ENCODE measurements around the gene CRTC2. TPM values are rescaled to one million over a fixed set of nuclear protein-coding genes. Genes with fewer than 3 reads are reported as not detected.

CRTC2 gene
- total RNA-seq, 1 donor from 2014 or later: 47.3 TPM

DNA sequence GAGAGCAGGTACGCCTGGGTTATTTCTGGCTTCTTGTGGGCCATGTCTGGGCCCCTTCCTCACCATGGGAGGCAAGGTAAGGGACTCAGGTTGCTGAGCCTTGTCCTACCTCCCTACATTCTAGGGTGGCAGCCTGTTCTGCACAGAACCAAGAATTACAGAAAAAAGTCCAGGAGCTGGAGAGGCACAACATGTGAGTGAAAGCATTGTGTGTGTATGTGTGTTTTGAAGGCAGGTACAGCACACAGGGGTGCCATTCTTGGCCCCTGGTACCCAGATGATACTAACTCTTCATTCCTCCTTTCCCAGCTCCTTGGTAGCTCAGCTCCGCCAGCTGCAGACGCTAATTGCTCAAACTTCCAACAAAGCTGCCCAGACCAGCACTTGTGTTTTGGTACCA is 14.7 kb upstream of the CRTC2 start:
- no peak for DNase-seq
- no peak for TF ChIP-seq CTCF (IDR thresholded peaks at IDR 0.05; ENCODE audit: partially characterized antibody, unreplicated experiment)
- peaks cover 5% of the 10 kb centered on the region for H3K4me1 Mint-ChIP-seq (ENCODE audit: low read depth, unreplicated experiment)
- H3K9me3 Mint-ChIP-seq (ENCODE audit: unreplicated experiment): no peaks in the 10 kb centered on the region
- H3K27me3 Mint-ChIP-seq (ENCODE audit: unreplicated experiment): peaks cover 4% of the 10 kb centered on the region
- H3K27ac Mint-ChIP-seq (ENCODE audit: unreplicated experiment): no peak overlapping the region
- no peaks in the 10 kb centered on the region for H3K36me3 Mint-ChIP-seq (ENCODE audit: unreplicated experiment)
- no peak overlapping the region for H3K4me3 Mint-ChIP-seq (ENCODE audit: unreplicated experiment)

DNA sequence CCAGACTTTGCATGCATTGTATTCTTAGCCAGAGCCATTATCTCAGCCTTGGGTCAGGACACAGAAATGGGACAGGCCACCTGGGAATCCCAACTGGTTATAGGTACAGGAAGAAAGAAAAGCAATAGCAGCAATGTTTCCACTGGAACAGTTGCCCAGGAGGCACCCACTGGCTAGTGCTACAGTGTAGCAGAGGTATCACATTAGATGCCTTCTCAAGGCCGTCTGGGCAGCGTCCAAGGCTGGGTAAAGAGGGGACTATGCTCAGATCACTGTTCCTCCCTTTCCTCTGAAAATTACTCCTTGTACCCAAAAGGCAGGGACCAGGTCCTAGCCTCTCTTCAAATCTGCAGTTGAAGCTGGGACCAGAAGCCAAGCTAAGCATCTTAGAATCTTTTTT is 11.9 kb upstream of the CRTC2 start:
- H3K27ac Mint-ChIP-seq (ENCODE audit: unreplicated experiment): no peak overlapping the region

GRCh38 chr1:153968972-153969371 is 10.6 kb upstream of the CRTC2 start:
- peak overlapping the region; percentile 97 for H3K4me3 Mint-ChIP-seq (ENCODE audit: unreplicated experiment)

More for the DNA sequence above, 11.9 kb upstream of the CRTC2 start:
- Mint-ChIP-seq H3K4me1 (ENCODE audit: low read depth, unreplicated experiment) (peaks cover 15% of the 10 kb centered on the region), H3K27me3 (ENCODE audit: unreplicated experiment) (peaks cover 13% of the 10 kb centered on the region), H3K9me3 (ENCODE audit: unreplicated experiment) (peaks cover 9% of the 10 kb centered on the region), H3K4me3 (ENCODE audit: unreplicated experiment) (no peak overlapping the region), H3K36me3 (ENCODE audit: unreplicated experiment) (no peaks in the 10 kb centered on the region)
- TF ChIP-seq CTCF (IDR thresholded peaks at IDR 0.05; ENCODE audit: partially characterized antibody, unreplicated experiment): no peak
- no peak for DNase-seq

GRCh38 chr1:153968408-153968807 is 10.0 kb upstream of the CRTC2 start:
- no peak for DNase-seq
- Mint-ChIP-seq H3K27ac (ENCODE audit: unreplicated experiment) (peak overlapping the region; percentile 98), H3K4me1 (ENCODE audit: low read depth, unreplicated experiment) (peaks cover 15% of the 10 kb centered on the region), H3K4me3 (ENCODE audit: unreplicated experiment) (peak overlapping the region; percentile 97), H3K9me3 (ENCODE audit: unreplicated experiment) (peaks cover 13% of the 10 kb centered on the region), H3K36me3 (ENCODE audit: unreplicated experiment) (no peaks in the 10 kb centered on the region), H3K27me3 (ENCODE audit: unreplicated experiment) (peaks cover 18% of the 10 kb centered on the region)
- no peak for TF ChIP-seq CTCF (IDR thresholded peaks at IDR 0.05; ENCODE audit: partially characterized antibody, unreplicated experiment)

More at GRCh38 chr1:153968972-153969371, 10.6 kb upstream of the CRTC2 start:
- DNase-seq: no peak
- H3K27me3 Mint-ChIP-seq (ENCODE audit: unreplicated experiment): peaks cover 13% of the 10 kb centered on the region
- no peaks in the 10 kb centered on the region for H3K36me3 Mint-ChIP-seq (ENCODE audit: unreplicated experiment)
- H3K27ac Mint-ChIP-seq (ENCODE audit: unreplicated experiment): no peak overlapping the region
- peaks cover 9% of the 10 kb centered on the region for H3K9me3 Mint-ChIP-seq (ENCODE audit: unreplicated experiment)
- peaks cover 15% of the 10 kb centered on the region for H3K4me1 Mint-ChIP-seq (ENCODE audit: low read depth, unreplicated experiment)
- TF ChIP-seq CTCF (IDR thresholded peaks at IDR 0.05; ENCODE audit: partially characterized antibody, unreplicated experiment): no peak

DNA sequence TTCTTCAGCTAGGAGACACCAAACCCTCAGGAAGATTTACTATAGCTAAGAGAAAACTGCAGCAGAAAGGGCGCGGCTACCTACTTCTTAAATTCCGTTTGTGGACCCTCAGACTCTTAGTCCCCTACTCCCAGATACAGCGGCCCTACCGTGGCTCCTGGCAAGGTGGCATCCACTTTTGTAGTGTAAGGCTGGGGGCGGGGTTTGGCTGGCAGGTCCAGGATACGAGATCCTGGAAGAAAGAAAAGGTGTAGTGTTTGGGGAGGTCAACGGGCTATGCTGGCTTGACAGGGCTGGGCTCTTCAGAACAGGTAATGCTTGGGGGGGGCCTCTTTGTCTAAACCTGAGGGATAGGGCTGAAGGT is 9.6 kb upstream of the CRTC2 start:
- H3K27ac Mint-ChIP-seq (ENCODE audit: unreplicated experiment): peak overlapping the region; percentile 98
- H3K4me1 Mint-ChIP-seq (ENCODE audit: low read depth, unreplicated experiment): peaks cover 15% of the 10 kb centered on the region

More for the DNA sequence above, 9.6 kb upstream of the CRTC2 start:
- peak; percentile 5 for TF ChIP-seq CTCF (IDR thresholded peaks at IDR 0.05; ENCODE audit: partially characterized antibody, unreplicated experiment)
- DNase-seq: no peak
- Mint-ChIP-seq H3K9me3 (ENCODE audit: unreplicated experiment) (peaks cover 13% of the 10 kb centered on the region), H3K36me3 (ENCODE audit: unreplicated experiment) (no peaks in the 10 kb centered on the region), H3K4me3 (ENCODE audit: unreplicated experiment) (peak overlapping the region; percentile 97), H3K27me3 (ENCODE audit: unreplicated experiment) (peaks cover 18% of the 10 kb centered on the region)
